GM18519 (cell line): ENCODE results near the gene FLRT1.
"Not testable (repeated sequence)": the region's sequence is repeated elsewhere in the genome, so short reads cannot be mapped to it uniquely, and the experiment has no call there.

Source experiments
- ATAC-seq: cut with Tn5 transposase; IDR thresholded peaks from one replicate; pipeline ENCODE4 v1.9.1; 2021; ENCODE audit warnings: mild to moderate bottlenecking, moderate library complexity; ENCODE audit not compliant: unreplicated experiment, low FRiP score

FLRT1 gene

DNA sequence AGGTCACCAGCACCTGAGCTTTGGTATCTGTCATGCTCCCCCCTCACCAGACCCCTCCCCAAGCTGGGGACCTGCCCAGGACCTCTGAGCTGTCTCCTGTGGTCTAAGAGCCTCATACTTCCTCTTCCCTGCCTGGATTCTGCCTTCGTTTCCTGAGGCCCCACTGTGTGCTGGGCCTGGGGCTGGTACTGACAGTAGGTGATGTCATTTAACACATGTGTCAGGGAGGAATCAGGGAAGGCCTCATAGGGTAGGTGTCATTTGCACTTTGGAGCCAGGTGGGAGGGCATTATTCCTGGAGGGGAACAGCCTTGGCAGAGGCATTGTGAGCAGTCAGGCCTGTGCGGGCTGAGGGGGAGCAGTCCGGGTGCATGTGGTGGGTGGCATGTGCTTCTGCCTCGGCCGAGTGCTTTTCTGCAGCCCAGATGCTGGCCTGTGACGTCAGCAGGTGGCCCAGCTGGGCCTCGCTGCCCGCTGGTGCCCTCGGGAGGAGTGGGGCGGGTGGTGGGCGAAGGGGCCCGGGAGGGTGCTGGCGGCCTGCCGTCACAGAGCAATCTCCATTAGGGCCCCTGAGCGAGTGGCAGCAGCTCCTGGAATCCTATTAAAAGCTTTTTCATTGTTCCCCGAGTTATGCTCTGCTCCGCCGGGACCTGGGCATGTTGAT lies 9.1 kb downstream of the FLRT1 start:
- no peak for ATAC-seq

DNA sequence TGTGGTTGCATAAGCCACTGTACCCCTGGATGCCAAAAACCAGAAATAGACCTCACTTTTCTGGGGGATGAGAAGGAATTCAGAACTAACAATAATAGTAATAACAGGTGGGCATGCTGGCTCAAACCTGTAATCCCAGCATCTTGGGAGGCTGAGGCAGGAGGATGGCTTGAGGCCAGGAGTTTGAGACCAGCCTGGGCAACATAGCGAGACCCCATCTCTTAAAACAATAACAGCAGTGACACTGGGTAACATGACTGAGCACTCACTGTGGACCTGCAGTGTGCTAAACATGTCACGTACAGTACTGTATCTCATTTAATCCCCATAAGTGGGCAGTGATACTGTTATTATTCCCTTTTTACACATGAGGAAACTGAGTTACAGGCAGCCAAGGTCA lies 10.0 kb downstream of the FLRT1 start:
- no peak for ATAC-seq

DNA sequence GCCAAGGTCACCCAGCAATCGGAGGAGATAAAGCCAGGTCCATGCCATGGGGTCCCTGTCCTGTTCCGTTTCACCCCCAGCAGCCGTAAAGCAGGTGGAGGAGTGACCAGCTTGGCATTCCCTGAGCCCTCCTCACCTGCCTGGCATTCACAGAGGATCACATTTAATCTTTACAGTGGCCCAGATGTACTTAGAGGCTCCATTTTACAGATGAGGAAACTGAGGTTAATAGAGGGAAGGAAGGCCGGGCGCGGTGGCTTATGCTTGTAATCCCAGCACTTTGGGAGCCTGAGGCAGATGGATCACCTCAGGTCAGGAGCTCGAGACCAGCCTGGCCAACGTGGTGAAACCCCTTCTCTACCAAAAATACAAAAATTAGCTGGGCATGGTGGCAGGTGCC lies 11.6 kb downstream of the FLRT1 start:
- ATAC-seq, result not testable (repeated sequence)

DNA sequence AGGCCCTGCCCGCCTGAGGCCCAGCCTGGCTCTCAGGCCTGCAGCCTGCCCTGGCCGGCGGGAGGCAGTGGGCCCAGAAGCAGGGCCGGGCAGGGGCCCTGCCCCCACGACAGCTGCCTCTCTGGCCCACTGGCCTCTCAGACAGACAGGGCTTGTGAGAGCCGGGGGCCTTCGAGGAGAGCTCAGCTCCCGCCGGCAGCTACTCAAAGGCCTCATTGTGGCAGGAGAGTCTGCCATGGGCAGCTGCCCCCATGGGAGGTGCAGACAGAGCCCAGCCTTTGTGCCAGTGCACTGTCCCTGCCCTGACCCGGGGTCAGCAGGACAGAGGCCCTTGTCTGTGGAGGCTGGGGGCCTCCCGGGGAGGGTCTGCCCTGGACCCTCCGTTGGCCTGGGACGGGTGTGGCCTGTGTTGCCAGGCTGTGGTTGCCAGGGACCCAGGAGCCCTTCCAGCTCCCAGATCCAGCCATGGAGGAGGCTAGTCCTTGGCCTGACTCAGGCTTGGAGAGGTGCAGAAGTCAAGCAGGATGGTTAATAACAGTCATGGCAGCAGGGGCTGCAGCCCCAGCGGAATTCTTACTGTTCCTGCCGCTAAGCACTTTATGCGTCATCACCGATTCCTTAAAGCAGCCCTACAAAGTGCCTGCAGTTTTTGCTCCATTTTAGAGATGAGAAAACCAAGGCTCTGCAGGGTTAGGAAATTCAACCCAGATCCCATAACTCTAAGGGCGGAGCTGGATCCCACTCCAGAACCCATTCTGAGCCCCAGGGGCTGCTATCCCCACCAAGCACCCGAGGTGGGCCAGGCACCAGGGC lies 12.5 kb downstream of the FLRT1 start:
- ATAC-seq, result no peak

DNA sequence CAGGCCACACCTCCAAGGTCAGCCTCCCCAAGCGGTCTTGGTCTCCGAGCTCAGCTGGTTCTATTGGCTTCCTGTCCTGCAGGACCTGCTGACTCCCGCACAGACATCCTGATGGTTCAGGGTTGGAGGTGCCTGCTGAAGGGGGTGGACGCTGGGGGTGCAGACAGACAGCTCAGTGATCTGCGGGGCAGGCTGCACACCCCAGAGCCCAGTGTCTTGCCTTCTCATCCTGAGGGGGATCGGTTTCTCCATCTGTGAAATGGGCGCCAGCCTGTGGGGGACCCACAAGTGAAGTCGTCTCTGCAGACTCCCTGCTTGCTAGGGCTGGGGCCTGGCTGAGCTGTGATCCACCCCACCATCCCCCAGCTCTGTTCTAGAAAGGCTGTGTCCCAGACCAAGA lies 13.8 kb downstream of the FLRT1 start:
- ATAC-seq, result no peak

DNA sequence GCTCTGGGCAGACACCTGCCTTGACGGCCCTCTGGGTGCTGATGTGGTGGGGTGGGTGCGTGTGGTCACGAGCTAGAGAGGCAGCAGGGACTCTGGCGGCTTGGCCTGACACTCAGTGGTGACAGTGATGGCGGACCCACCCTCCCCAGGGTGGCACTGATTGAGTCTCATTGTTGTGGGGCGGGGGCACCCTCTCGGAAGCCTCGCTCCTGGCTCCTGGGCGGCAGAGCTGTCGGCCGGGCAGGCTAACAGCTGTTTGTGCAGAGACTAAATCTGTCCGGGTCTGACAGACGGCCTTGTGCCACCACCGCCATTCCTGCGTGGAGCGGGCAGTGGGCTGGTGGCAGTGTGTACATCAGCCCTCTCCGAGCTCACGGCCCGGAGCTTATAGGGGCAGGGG lies 15.6 kb downstream of the FLRT1 start:
- ATAC-seq, result no peak

DNA sequence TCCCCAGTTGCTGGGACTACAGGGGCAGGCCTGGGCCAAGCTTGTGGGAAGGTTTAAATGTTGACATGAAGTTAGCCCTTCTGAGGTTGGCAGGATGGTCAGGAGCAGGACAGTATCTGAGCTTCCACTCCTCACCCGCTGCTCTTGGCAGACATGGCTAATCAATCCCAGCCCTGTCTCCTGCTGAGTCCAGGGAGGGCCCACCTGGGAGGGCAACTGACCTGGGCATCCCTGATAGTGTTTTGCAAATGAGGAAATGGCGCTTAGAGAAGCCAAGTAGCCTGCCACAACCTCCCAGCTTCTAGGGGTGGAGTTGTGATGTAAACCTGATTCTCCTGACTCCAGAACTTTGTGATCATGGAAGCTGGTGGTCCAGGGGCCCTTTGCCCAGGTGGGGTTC lies 16.7 kb downstream of the FLRT1 start:
- ATAC-seq, result no peak

DNA sequence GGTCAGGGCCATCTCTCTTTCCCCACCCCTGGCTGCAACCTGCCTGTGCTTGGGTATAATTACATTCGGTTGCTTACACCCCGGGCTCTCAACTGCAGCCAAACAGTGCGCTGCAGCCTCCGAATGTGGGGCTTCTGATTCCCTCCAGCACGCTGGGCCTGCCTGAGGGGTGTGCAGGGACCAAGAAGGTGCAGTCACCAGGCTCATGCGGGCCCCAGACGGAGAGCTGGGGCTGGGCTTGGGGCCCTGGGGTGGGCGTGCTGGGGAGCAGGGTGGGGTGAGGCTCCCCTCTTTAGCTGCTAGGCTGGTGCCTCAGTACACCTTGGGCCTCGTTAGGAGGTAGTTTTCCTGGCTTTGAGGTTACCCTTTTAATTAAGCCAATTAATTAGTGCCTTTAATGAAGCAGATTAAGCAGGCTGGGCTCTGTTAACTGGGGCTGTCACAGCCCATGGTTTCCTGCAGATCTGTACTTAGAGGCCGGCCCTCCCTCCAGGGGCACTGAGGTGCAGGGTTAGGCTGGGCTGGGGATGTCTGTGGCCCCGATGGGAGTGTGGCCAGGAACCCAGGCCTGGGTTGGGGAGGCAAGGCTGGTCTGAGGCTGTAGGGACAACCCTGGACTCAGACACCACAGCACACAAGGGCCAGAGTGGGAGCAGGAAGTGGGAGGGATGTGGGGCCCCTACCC lies 17.3 kb downstream of the FLRT1 start:
- ATAC-seq, result no peak

DNA sequence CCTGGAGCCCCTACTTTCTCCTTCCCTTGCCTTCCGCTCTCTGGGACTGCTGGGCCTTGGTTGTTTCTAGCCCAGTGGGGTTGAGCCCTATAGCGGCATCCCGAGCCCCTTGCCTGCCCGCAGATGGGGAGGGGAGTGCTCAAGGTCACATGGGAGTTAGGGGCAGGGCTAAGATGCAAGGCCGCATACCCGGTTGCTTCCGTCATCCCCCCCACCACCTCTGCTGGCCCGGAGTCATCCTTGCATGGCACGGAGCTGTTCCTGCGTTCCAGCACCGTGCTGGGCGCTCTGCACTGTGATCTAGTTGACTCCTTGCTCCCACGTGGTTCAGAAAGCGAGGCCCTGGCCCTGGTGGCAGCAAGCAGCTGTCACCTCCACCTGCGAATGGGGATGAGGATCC lies 18.0 kb downstream of the FLRT1 start:
- ATAC-seq, result no peak

DNA sequence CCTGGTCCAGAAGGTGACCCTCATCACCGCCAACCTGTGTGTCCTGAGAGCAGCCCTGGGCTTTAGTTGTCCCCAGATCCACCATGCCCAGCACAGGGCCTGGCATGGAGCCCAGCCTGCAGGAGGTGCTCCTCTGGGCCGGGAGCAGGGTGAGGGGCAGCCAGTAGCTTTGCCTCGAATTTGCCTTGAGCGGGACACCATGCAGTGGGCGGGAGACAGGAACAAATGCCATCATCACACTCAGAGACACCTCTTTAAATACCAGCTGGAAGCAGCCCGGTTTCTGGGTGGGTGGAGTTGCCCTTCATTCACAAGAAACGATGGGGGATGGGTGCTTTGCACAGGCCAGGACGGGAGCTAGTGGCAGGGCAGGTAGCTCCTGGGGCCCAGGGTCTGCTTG lies 19.3 kb downstream of the FLRT1 start:
- no peak for ATAC-seq

DNA sequence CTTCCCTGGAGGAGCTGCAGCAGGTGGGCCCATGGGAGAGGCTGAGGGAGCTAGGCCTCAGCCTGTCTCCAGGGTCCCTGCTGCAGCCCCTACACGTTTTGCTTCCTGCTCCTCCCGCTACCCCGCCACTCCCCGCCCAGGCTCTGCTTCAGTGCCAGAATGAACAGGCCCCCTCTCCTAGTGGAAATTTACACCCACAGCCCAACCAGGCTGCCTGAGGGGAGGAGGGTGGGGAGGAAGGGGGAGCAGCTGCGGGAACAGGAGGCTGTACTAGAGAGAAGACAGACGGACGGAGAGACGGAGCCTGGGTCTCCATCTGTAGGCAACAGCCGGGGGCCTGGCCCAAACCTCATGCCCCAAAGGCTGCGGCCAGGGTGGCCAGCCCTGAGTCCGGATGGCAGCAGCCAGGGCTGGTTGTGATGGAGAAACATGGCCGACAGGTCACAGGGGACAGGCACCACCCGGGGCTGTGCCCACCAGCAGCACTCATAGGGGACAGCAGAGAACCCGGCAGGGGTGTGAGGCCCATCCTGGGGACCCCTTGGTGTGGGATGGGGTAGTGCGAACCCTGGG lies 20.6 kb downstream of the FLRT1 start:
- ATAC-seq, result no peak

DNA sequence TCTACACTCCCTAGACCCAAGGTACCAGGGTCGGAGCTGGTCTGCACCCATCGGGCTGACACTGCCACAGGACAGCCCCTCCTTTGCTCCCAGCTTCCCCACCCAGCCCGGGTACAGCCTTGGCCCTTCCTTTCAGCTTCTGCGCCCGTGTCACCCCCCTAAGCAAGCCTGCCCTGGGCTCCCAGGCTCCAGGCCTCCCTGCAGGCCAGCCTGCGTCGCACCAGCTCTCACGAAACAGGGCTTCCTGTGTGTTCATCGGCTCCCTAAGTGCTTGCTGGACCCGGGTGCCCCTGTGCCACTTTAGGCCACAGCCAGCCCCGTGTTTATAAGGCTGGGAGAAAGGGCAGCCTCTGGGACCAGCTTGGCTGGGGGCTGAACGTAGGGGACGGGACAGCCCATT lies 21.1 kb downstream of the FLRT1 start:
- no peak for ATAC-seq

DNA sequence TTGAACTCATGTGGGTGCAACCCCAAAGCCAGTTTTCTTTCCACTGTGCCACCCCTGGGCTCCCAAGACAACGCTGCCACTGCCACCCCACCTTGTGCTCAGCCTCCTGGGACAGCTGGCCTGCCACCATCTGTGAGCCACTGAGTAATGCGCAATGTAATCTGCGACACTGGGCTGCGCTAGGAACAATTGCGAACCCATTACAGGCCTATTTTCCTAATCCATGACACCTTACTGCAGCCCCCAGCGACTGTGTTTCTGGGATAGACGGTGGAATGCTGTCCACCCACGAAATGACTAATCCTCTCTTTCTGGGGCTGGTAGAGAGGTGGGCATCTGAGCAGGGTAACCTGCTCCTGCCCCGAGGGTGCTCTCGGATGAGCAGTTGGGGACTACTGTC lies 22.2 kb downstream of the FLRT1 start:
- no peak for ATAC-seq

DNA sequence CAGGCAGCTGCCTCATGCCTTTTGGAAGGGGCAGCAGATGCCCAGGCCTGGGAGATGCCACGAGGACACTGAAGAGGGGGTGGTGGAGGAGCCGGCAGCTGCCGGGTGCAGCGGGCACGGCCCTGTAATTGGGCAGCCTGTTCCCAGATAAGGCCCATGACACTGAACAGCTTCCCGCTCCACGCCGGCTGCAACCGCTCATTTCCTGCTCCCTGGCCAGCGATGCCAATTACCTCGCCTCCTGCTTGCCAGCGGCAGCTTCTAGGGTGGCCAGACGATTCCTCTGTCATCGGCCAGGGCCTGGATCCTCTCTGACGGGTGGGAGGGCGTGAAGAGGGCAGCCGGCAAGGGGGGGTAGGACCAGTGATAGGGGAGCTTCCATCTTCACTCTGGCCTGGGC lies 22.8 kb downstream of the FLRT1 start:
- ATAC-seq, result no peak

DNA sequence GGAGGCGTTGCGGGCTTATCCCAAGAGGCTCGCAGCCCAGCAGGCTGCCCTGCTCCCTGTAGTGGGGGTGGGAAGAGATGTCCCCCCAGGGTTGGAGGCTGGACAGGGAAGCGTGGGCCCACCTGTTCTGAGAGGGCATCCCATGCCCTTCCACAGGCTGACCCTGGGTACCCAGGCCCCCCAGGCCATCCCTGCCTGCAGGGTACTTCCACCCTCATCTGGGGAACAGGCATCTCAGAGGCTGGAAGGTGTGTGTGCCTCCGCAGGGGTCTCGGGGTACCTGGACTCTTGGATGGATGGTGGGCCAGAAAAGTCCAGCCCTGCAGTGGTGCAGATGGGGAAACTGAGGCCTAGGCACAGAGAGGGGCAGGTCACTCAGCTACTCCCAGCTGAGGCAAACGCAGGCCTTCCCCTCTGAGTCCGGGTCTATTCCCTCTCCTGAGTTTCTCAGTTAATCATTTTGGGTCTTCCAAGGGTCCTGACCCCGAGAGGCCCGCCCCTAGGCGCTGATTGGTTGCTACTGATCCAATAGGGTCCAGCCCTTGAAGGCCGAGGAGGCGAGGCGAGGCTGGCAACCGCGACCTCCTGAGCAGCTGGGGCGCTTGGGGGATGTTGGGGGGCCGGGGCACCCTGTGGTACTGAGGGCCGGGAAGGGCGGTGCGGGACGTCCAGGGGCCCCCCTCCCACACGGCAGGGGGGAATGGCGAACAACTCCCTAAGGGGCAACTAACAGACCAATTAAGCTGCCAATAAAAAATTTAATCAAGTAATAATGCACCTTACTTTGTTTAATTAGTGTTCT lies 23.8 kb downstream of the FLRT1 start:
- ATAC-seq, result no peak

DNA sequence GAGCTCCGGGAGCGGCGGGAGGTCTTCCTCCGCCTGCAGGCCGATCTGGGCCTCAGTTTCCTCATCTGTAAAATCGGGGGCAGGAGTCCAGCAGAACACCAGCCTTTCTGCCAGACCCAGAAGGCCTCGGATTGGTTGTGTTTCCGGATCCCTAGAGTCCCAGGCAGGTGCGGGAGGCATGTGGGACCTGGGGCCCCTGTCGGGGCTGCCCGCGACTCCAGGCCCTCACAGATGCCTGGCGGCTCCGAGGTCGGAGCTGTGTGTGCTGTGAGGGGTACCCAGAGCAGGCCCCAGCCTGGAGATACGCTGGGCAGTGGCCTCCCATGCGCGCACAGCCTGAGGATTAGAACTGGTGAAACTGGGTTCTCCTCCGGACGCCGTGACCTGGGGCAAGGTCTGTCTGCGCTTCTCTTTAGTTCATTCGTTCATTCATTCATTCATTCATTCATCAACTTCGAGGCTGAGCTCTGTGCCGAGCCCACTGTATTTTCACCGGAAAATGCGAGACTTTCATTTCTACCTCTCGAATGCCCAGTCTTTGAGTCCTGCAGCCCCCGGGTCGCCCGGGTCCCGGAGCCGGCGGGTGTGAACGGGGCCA lies 24.6 kb downstream of the FLRT1 start:
- no peak for ATAC-seq

DNA sequence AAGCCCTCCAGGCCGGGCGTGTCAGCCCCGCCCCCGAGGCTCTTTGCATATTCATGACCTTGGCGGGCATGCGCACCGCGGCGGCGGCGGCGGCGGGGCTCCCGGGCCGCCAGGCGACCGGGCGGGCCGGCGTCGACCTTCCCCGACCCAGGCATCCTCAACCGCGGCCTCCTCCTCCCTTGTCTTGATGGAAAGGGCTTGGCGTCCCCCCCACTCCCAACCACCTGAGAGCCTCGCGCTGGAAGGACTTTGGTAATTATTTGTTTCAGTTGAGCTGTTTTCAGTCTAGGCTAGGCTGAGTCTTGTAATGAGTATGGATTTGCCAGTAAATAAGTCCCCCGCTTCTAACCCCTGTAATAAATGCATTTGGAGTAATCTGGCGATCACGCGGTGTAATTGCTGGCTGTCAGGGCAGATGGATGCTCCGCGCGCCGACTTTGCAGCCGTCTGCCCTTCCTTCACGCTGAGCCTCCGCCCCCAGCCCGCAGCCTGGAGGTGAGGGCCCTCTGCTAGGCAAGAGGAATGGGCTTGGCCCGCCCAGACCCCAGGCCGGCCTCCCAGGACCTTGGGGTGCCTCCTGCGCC lies 25.2 kb downstream of the FLRT1 start:
- ATAC-seq, result no peak

DNA sequence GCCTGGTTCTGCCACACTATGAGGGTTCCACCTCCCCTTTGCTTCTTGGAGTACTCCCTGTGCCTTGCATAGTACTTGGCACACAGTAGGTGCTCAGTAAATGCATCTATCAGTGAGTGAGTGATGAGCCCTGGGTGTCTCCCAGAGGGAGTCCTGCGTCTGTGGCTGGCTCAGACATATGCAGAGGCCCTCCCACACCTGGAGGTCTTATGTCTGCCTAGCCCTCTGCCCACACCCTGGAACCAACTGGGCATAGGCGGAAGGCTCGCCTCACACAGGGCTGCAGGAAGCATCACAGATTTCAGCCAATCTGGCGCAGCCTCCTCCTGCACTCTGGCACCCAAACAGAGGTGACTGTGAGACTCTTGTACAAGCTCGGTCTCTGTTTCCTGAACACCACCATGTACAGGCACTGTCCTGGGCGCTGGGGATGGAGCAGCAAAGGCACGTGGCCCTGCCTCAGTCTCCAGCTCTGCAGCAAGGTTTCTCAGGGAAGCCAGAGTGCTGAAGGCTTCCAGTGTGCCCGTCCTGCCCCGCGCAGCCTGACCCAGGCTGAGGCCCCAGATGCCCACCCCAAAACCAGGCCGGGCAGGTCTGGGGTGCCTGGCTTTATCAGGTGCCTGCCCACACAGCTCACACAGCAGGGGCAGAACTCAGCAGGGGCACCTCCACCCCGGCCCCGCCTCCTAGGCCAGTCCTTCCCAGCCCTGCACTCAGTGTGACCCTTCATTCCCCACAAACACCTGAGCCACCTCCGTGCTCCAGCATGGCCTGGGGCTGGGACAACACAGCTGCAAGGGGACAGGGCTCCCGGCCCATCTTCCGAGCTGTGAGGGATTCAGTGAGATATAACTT lies 26.7 kb downstream of the FLRT1 start:
- no peak for ATAC-seq

DNA sequence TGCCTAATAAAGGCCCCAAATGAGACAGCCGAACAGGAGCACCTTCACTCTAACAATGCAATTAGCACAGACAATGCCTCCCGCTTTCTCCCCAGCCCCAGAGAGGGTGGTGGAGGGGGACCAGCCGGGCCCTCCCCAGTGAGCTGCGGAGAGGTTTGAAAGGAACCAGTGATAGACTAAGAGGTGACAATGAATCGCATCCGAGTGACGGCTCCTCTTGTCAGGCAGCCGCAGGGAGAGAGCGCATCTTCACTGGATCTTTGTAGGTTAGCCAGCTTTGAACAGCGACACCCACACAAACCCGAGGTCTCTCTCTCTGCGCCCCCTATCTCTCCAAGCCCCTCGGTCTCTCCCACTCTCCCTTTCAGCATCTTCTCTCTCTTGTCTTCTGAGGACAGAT lies 28.0 kb downstream of the FLRT1 start:
- no peak for ATAC-seq
